ENCODE data around the gene PDE11A. TPM values are rescaled to one million over a fixed set of nuclear protein-coding genes. Genes with fewer than 3 reads are reported as not detected.

PDE11A gene
- polyA plus RNA-seq, 2 of the 4 experiments (the other 2 are of a cell fraction) = 3.6 to 5.6 TPM

- Histone ChIP-seq H3K4me2 (no peak overlapping the region), H3K4me1 (no peaks in the 10 kb centered on the region), H3K9me3 (no peaks in the 10 kb centered on the region), H3K4me3 (no peak overlapping the region), H3K27ac (no peak overlapping the region)
- 24% methylated on average over 1 of the region's 1 CpG for WGBS (ENCODE audit: missing lambda C conversion rate)
- DNase-seq (ENCODE audit: low read depth in 1 of 2, low spot score in 1 of 2) = no peak
- POLR2A ChIA-PET = no interaction called here
- ATAC-seq = no peak
- TF ChIP-seq, protein P1, sequence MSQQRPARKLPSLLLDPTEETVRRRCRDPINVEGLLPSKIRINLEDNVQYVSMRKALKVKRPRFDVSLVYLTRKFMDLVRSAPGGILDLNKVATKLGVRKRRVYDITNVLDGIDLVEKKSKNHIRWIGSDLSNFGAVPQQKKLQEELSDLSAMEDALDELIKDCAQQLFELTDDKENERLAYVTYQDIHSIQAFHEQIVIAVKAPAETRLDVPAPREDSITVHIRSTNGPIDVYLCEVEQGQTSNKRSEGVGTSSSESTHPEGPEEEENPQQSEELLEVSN (IDR thresholded peaks at IDR 0.05; ENCODE audit: borderline replicate concordance, low read depth) = no peak
- TF ChIP-seq, protein P2, sequence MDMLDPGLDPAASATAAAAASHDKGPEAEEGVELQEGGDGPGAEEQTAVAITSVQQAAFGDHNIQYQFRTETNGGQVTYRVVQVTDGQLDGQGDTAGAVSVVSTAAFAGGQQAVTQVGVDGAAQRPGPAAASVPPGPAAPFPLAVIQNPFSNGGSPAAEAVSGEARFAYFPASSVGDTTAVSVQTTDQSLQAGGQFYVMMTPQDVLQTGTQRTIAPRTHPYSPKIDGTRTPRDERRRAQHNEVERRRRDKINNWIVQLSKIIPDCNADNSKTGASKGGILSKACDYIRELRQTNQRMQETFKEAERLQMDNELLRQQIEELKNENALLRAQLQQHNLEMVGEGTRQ (IDR thresholded peaks at IDR 0.05) = no peak
- TF ChIP-seq MAFK (IDR thresholded peaks at IDR 0.05; ENCODE audit: partially characterized antibody) (no peak), ZSCAN20 (CRISPR knock-in tag; IDR thresholded peaks at IDR 0.05) (no peak), KDM1A (IDR thresholded peaks at IDR 0.05; ENCODE audit: low read depth) (no peak), CHD4 (IDR thresholded peaks at IDR 0.05; ENCODE audit: borderline replicate concordance) (no peak), RCOR1 (IDR thresholded peaks at IDR 0.05; ENCODE audit: low read depth, low read length) (no peak), NFE2L2 (conservative IDR thresholded peaks at IDR 0.05; ENCODE audit: low read length) (no peak), MAZ (IDR thresholded peaks at IDR 0.05; ENCODE audit: borderline replicate concordance, low read depth, low read length) (no peak), HOXB13 (CRISPR knock-in tag; IDR thresholded peaks at IDR 0.05; ENCODE audit: low read depth) (no peak), TP53 (CRISPR knock-in tag; IDR thresholded peaks at IDR 0.05) (no peak), SMC3 (IDR thresholded peaks at IDR 0.05) (no peak), MYC (IDR thresholded peaks at IDR 0.05; ENCODE audit: borderline replicate concordance, low read length) (no peak)
- no peak for FAIRE-seq
- CTCF ChIA-PET = interaction anchor here (1.0 kb wide), 1 partner anchor 20 kb away, joined by 4 read pairs; no protein-coding TSS in a partner anchor
Measured at GRCh38 chr2:177886824-177887223, 185.8 kb downstream of the PDE11A start.

DNA sequence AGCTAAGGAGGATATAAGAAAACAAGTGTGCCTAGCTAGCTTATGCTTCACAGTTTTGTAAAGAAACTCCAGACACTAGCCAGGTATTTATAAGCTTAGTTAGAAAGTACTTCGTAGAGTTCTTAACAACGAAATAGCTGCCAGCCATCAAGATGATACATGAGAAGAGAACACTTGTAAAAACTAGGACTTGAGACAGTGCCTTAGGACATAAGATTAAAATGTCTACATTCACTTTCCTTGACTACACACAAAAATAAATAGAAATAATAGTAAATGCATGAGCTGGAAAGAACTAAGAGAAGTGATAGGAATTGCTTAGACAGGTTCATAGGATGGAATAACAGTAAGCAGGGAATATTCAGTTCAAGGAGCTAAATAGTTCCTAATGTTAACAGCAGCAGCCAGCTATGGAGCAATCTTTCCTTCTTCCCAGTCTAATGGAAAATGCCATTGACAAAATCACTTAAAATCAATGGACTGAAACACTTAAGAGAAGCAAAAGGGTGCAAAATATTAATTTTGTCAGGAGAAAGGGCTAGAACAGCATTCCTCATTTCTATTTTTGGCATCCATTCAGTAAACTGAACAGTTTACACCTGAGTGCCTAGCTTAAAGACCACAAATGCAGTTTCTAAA is 186.6 kb downstream of the PDE11A start:
- CTCF ChIA-PET = interaction anchor here (0.8 kb wide), 1 partner anchor 21 kb away, joined by 3 read pairs; no protein-coding TSS in a partner anchor
- 24% methylated on average over 2 of the region's 2 CpGs for WGBS (ENCODE audit: missing lambda C conversion rate)

More for the DNA sequence above, 186.6 kb downstream of the PDE11A start:
- TF ChIP-seq PBX3 (IDR thresholded peaks at IDR 0.05) (no peak), ATOH8 (CRISPR knock-in tag; IDR thresholded peaks at IDR 0.05; ENCODE audit: low read depth) (no peak), HDAC2 (IDR thresholded peaks at IDR 0.05) (no peak), ZSCAN20 (CRISPR knock-in tag; IDR thresholded peaks at IDR 0.05) (no peak), HOXB5 (CRISPR knock-in tag; IDR thresholded peaks at IDR 0.05) (no peak), FOSL2 (IDR thresholded peaks at IDR 0.05) (no peak), FOSL2 (CRISPR knock-in tag; IDR thresholded peaks at IDR 0.05) (no peak), CBX8 (IDR thresholded peaks at IDR 0.05) (no peak), RARB (CRISPR knock-in tag; IDR thresholded peaks at IDR 0.05) (no peak), BCL3 (IDR thresholded peaks at IDR 0.05) (no peak), MAFK (IDR thresholded peaks at IDR 0.05; ENCODE audit: partially characterized antibody) (no peak), CTCF (IDR thresholded peaks at IDR 0.05) (no peak), ZC3H11A (IDR thresholded peaks at IDR 0.05) (no peak), EHMT2 (IDR thresholded peaks at IDR 0.05; ENCODE audit: low read depth) (no peak)
- TF ChIP-seq, protein P3, sequence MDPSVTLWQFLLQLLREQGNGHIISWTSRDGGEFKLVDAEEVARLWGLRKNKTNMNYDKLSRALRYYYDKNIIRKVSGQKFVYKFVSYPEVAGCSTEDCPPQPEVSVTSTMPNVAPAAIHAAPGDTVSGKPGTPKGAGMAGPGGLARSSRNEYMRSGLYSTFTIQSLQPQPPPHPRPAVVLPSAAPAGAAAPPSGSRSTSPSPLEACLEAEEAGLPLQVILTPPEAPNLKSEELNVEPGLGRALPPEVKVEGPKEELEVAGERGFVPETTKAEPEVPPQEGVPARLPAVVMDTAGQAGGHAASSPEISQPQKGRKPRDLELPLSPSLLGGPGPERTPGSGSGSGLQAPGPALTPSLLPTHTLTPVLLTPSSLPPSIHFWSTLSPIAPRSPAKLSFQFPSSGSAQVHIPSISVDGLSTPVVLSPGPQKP (IDR thresholded peaks at IDR 0.05; ENCODE audit: low read depth, low read length) = no peak
- TF ChIP-seq, protein P2 (IDR thresholded peaks at IDR 0.05) = no peak
- FAIRE-seq (no peak), DNase-seq (ENCODE audit: low read depth in 1 of 2, low spot score in 1 of 2) (no peak), ATAC-seq (no peak)
- POLR2A ChIA-PET = no interaction called here
- H3K9me3 ChIP-seq = no peaks in the 10 kb centered on the region
- H3K4me2 ChIP-seq = no peak overlapping the region
- H3K4me1 ChIP-seq = no peaks in the 10 kb centered on the region
- no peak overlapping the region for H3K4me3 ChIP-seq
- H3K27ac ChIP-seq = no peak overlapping the region

All from A549 (cell line).